ENCODE results near the gene RPS5. TPM values are rescaled to one million over a fixed set of nuclear protein-coding genes. Genes with fewer than 3 reads are reported as not detected.
"Not testable (repeated sequence)": the region's sequence is repeated elsewhere in the genome, so short reads cannot be mapped to it uniquely, and the experiment has no call there.

RPS5 gene
- total RNA-seq, 1 donor from 2014 or later = 2,403 TPM

DNA sequence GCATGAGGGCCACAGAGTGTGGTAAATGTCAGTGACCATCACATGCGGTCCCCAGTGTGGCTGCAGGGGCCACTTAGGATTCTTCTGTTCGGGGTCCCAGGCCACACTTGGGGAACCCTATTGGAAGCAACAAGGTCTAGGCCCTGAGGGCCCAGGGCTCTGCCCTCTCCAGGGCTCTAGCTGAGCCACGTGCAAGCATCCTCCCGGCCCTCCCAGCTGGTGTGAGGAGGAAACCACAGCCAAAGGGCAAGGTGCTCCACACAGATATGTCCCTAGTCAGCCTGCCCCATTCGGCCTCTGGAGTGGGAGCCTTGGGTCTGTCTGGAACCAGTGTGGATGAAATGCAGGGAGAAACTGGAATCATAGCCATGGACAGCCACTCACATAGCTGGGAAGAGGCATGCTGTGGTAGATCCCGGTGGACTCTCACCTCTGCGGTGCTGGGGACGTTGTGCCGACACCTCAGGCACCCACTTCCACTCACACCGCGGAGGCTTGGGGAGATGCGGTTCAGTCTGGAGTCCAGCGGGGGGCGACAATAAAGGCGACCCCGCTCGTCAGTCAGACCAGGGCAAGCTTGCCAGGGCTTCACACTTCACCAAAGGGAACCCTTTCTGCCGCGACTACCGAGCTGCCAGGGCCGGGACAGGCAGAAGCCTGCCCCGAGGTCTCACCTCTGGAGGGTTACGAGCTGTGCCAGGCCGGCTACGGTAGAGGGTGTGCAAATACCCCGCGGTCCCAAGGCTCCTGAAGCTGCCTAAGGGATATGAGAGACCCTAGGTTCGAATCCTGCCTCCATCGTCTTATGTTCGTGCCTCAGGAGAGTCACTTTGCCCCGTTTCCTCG, 20.3 kb upstream of the RPS5 start:
- Histone ChIP-seq H3K36me3 (ENCODE audit: control insufficient read depth, insufficient read depth, low read length) (no peaks in the 10 kb centered on the region), H3K27me3 (ENCODE audit: control insufficient read depth, insufficient read depth, low read length) (no peaks in the 10 kb centered on the region), H3K4me3 (ENCODE audit: low read depth, low read length) (no peak overlapping the region)
- DNase-seq (ENCODE audit: low read depth) = no peak
- TF ChIP-seq, protein P1, sequence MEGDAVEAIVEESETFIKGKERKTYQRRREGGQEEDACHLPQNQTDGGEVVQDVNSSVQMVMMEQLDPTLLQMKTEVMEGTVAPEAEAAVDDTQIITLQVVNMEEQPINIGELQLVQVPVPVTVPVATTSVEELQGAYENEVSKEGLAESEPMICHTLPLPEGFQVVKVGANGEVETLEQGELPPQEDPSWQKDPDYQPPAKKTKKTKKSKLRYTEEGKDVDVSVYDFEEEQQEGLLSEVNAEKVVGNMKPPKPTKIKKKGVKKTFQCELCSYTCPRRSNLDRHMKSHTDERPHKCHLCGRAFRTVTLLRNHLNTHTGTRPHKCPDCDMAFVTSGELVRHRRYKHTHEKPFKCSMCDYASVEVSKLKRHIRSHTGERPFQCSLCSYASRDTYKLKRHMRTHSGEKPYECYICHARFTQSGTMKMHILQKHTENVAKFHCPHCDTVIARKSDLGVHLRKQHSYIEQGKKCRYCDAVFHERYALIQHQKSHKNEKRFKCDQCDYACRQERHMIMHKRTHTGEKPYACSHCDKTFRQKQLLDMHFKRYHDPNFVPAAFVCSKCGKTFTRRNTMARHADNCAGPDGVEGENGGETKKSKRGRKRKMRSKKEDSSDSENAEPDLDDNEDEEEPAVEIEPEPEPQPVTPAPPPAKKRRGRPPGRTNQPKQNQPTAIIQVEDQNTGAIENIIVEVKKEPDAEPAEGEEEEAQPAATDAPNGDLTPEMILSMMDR (IDR thresholded peaks at IDR 0.05; ENCODE audit: insufficient read depth, low read length, poor library complexity, severe bottlenecking) = no peak

GRCh38 chr19:58367698-58368454, 19.2 kb upstream of the RPS5 start:
- no peak overlapping the region for H3K4me3 ChIP-seq (ENCODE audit: low read depth, low read length)
- TF ChIP-seq, protein P1 (IDR thresholded peaks at IDR 0.05; ENCODE audit: insufficient read depth, low read length, poor library complexity, severe bottlenecking) = no peak
- DNase-seq (ENCODE audit: low read depth) = no peak
- no peaks in the 10 kb centered on the region for H3K36me3 ChIP-seq (ENCODE audit: control insufficient read depth, insufficient read depth, low read length)
- no peaks in the 10 kb centered on the region for H3K27me3 ChIP-seq (ENCODE audit: control insufficient read depth, insufficient read depth, low read length)

GRCh38 chr19:58368561-58369360, 18.3 kb upstream of the RPS5 start:
- no peaks in the 10 kb centered on the region for H3K36me3 ChIP-seq (ENCODE audit: control insufficient read depth, insufficient read depth, low read length)
- H3K4me3 ChIP-seq (ENCODE audit: low read depth, low read length) = no peak overlapping the region
- DNase-seq (ENCODE audit: low read depth) = no peak
- TF ChIP-seq, protein P1 (IDR thresholded peaks at IDR 0.05; ENCODE audit: insufficient read depth, low read length, poor library complexity, severe bottlenecking) = no peak
- no peaks in the 10 kb centered on the region for H3K27me3 ChIP-seq (ENCODE audit: control insufficient read depth, insufficient read depth, low read length)

DNA sequence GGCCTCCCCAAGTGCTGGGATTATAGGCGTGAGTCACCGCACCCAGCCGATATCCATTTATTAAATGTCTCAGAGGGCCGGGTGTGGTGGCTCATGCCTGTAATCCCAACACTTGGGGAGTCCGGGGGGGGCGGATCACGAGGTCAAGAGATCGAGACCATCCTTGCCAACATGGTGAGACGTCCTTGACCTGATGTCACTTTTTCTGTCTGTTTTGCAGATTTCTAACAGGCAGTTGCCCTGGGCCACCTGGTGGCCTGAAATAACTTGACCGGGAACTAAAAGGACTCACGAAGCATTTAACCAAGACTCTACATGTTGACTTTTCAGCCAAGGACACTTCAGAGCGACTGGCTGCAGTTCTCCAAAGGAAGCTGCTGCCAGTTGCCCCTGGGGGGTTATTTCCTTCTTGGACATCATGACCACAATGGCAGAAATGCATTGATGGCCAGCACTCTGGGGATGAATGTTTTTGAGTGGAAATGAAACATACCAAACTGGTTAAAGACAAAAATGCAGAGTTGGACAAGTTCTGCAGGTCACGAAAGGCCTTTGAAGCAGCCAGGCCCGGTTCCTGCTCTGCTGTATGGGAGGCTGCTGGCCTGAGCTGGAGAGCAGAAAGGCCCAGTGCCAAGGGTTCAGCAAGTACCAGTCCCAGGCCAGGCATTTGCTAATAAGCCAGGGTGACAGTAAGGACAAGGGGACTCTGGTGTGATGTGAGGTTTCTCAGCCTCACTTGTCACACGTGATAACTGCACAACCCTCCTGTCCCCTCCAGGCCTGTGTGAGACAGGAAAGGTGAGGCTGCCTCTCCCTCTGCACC, 14.5 kb upstream of the RPS5 start:
- no peak for DNase-seq (ENCODE audit: low read depth)
- TF ChIP-seq, protein P1 (IDR thresholded peaks at IDR 0.05; ENCODE audit: insufficient read depth, low read length, poor library complexity, severe bottlenecking) = no peak
- H3K27me3 ChIP-seq (ENCODE audit: control insufficient read depth, insufficient read depth, low read length) = no peaks in the 10 kb centered on the region
- no peaks in the 10 kb centered on the region for H3K36me3 ChIP-seq (ENCODE audit: control insufficient read depth, insufficient read depth, low read length)
- H3K4me3 ChIP-seq (ENCODE audit: low read depth, low read length) = no peak overlapping the region

GRCh38 chr19:58374200-58374599, 12.9 kb upstream of the RPS5 start:
- H3K27me3 ChIP-seq (ENCODE audit: control insufficient read depth, insufficient read depth, low read length) = no peaks in the 10 kb centered on the region
- DNase-seq (ENCODE audit: low read depth) = no peak

GRCh38 chr19:58376724-58377123, 10.3 kb upstream of the RPS5 start:
- H3K36me3 ChIP-seq (ENCODE audit: control insufficient read depth, insufficient read depth, low read length); DNase-seq (ENCODE audit: low read depth); H3K4me3 ChIP-seq (ENCODE audit: low read depth, low read length): not testable (repeated sequence)

More at GRCh38 chr19:58374200-58374599, 12.9 kb upstream of the RPS5 start:
- Histone ChIP-seq H3K4me3 (ENCODE audit: low read depth, low read length) (no peak overlapping the region), H3K36me3 (ENCODE audit: control insufficient read depth, insufficient read depth, low read length) (no peaks in the 10 kb centered on the region)
- TF ChIP-seq, protein P1 (IDR thresholded peaks at IDR 0.05; ENCODE audit: insufficient read depth, low read length, poor library complexity, severe bottlenecking) = no peak

More at GRCh38 chr19:58376724-58377123, 10.3 kb upstream of the RPS5 start:
- H3K27me3 ChIP-seq (ENCODE audit: control insufficient read depth, insufficient read depth, low read length) = not testable (repeated sequence)

Data from kidney epithelial cell (primary cell).